DMS114 treated with DMSO at 0.1 percent for 48 hours (cell line): ENCODE data around the gene IGF2BP2.
A peak's percentile ranks its signal among the peaks of the same experiment; 100 is the strongest.
"Not testable (repeated sequence)": the region's sequence is repeated elsewhere in the genome, so short reads cannot be mapped to it uniquely, and the experiment has no call there.

Experiments used
- DNase-seq: peaks from one replicate; lab custom pipeline; 2025; ENCODE audit not compliant: unreplicated experiment; lab: John Stamatoyannopoulos, UW

The IGF2BP2 gene

DNA sequence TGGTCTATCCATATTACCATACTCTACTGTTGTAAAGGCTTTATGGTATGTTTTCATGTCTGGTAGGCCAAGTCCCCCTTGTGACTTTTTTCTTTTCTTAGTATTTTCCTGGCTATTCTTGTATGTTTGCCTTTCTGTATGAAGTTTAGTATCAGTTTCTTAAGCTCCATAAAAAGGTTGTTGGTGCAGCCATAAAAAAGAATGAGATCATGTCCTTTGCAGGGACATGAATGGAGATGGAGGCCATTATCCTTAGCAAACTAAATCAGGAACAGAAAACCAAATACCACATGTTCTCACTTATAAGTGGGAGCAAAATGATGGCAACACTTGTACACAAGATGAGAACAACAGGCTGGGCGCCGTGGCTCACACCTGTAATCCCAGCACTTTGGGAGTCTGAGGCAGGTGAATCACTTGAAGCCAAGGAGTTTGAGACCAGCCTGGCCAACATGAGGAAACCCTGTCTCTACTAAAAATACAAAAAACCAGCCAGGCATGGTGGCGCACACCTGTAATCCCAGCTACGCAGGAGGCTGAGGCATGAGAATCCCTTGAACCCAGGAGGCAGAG lies 13.7 kb upstream of the IGF2BP2 start:
- DNase-seq, result not testable (repeated sequence)

DNA sequence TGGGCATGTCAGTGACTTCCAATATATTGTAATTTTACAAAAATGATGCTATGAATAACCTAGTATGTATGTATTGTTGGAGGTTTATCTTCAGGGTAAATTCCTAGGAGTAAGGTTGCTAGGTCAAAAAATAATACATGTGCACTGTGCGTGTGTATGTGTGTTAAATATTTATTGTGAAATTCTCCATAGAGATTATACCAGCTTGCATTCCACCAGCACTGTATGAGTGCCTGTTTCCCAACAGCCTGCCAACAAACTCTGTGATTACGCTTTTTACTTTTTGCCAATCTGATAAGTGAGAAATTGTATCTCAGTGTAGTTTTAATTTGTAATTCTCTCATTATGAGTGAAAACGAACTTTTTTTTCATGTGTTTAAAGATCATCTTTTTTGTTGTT lies 12.6 kb upstream of the IGF2BP2 start:
- no peak for DNase-seq

DNA sequence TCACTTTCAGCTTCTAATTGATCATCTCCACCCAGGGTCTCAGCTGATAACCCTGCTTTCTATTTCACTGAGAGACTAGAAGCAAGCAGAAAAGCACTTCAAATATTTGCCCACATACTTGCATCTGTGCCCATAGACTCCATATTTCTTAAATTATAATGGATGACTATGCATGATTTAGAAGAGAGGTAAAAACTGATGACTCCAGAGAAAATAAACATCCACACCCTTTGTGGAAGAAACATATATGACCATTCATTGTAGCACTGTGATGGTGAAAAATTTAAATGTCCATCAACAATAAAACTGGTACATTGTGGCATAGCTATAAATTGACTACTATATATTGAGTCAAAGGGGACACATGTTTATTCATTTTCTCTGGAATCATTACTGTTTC lies 7.1 kb upstream of the IGF2BP2 start:
- DNase-seq, result no peak

DNA sequence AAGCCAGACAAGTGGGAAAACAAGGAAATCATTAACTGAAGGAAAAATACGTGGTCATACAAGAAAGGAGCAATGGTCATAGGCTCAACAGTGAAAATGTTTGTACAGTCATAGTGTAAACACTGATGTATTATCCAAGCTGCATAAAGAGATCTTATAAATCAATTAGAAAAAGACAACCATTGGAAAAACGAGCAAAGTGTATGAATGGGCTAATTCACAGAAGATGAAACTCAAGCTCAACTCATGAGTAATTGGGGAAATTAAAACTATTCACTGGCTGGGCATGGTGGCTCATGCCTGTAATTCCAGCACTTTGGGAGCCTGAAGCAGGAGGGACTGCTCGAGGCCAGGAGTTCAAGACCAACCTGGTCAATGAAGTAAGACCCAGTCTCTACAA lies 6.4 kb upstream of the IGF2BP2 start:
- DNase-seq, result no peak

DNA sequence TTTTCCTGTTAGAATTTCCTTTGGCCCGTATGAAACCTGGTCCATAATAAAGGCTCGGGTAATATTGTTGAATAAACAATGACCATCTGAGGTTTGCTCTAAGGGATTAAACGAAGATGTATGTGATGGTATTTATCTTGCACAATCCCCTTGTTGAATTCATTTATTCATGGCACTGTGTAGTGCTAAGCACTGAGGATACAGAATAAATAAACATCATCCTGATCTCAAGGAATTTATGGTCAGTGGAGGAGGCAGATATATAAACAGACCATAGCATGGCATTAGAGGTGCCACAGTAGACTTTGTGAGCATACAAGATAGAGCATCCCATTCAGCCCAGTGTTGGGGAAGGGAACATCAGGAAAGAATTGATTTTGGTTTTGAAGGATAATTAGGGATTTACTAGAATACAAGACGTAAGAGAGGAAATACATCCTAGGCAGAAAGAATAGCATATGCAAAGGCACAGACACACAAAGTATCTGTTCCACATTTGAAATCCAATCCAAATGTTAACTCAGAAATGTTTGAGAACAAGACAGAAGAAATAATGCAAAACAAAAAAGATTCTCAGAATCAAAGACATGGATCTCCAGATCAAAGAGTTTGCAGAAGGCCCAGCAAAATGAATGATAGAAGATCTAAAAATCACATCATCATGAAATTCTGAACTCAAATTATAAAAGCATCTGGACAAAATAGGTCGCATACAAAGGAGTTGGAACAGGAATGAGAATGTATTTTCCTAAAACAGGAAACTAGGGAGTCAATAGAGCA lies 5.4 kb upstream of the IGF2BP2 start:
- no peak for DNase-seq

DNA sequence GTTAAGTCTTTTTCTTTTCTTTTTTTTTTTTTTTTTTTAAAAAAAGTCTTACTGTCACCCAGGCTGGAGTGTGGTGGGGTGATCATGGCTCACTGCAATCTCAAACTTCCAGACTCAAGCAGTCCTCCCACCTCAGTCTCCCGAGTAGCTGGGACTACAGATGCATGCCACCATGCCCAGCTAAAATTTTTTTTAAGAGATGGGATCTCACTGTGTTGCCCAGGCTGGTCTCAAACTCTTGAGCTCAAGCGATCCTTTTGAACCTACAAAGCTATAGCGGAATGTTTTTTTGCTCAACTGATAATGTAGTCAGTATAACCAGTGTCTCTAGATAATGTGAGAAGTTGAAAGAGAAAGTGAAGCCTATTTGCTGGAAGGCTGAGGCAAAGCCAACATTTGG lies 3.9 kb upstream of the IGF2BP2 start:
- no peak for DNase-seq

DNA sequence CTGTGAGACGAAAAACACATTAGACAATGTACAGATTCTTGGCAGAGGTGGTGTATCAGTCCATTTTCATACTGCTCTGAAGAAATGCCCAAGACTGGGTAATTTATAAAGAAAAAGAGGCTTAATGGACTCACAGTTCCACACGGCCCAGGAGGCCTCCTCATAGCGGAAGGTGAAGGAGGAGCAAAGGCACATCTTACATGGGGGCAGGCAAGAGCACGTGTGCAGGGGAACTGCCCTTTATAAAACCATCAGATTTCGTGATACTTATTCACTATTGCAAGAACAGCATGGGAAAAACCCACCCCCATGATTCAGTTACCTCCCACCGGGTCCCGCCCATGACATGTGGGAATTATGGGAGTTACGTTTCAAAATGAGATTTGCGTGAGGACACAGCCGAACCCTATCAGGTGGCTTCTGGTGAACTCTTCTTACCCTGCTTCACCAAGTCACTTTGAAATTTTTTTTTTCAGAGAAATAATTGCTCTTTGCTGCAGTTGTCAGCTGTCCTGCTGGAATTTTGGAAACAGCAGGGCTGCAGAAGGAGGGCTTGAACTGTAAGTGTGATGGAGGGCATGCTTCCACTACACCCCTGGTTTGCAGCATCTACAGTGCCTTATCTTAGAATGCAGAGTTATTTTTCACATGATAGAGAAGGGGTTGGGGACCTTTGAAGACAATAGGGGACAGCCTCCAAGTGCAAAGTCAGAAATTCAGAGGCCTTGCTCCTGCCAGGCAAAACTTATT lies 2.9 kb upstream of the IGF2BP2 start:
- no peak for DNase-seq

DNA sequence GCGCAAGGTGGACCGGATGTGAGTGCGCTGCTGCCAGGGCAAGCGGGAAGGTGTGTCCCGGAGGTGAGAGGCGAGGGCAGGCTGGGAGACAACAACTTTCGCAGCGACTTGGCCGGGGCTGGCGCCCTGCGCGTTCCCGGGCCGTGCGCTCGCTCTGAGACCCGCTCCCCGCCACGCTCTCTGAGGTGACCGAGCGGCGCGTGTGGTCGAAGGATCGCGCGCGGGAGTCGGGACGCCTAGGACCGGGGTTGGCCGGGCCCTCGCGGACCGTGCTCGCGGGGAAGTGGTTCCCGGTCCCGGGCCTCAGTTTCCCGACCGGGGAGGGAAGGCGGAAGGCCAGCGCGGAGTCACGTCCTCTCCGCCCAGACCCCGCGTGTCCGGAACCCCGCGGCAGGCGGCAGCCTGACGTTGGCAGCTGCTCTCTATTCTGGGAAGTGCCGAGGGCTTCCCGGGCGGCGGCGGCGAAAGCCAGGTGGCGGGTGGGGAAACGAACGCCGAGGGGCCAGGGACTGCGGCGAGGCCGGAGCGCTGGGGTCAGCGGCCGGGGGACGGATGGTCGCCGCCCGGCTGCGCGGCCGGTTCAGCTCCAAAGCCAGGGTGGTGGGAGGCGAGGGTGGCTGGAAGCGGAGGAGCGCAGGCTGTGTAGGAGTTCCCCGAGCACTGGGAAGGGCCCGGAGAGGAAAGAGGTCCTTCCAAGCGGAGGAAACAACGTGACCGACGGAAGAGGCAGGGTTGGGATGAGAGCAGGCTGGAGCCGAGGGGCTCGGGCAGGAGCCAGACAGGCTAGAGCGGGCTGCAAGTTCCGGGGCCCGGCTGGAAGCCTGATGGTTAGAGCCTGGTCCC lies 1.0 kb upstream of the IGF2BP2 start:
- no peak for DNase-seq

DNA sequence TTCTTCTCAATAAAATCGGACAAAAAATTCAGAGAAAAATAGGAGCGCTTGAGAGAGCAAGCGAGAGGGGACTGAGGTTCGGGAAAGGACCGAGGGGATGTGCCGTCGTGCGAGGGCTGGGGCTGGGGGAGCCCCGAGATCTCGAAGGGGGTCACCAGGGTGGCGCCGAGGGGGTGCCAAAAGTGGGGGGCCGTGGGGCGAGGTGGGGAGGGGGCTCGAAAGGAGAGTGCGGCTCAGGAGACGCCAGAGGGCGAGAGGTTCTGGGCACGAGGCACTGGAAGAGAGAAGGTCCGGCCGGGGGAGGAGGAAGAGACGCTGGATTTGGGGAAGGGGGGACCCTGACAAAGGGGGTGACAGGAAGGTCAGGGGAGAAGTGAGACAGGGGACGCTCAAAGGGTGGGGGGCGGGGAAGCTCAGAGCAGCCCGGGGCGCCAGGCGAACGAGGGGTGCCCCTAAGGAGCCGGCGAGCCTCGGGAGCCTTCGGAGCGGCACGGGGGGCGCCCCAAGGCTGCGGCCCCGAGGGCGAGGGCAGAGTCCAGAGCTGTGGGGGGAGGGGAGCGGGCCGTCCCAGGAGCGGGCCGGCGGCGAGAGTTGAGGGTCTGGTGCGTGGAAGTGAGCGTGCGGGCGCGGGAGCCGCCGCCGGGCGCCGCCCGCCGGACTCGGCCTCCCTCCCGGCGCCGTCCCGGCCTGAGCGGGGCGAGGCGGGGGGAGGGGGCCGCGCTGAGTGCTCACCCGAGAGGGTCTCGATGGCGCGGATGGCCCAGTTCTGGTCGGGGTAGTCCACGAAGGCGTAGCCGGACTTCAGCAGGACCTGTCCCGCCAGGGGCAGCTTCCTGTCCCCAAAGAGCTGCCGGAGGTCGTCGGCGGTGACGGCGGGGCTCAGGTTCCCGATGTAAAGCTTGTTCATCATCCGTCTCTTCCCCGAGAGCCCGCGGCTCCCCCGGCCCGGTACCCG lies 514 bp downstream of the IGF2BP2 start:
- DNase-seq, result no peak

DNA sequence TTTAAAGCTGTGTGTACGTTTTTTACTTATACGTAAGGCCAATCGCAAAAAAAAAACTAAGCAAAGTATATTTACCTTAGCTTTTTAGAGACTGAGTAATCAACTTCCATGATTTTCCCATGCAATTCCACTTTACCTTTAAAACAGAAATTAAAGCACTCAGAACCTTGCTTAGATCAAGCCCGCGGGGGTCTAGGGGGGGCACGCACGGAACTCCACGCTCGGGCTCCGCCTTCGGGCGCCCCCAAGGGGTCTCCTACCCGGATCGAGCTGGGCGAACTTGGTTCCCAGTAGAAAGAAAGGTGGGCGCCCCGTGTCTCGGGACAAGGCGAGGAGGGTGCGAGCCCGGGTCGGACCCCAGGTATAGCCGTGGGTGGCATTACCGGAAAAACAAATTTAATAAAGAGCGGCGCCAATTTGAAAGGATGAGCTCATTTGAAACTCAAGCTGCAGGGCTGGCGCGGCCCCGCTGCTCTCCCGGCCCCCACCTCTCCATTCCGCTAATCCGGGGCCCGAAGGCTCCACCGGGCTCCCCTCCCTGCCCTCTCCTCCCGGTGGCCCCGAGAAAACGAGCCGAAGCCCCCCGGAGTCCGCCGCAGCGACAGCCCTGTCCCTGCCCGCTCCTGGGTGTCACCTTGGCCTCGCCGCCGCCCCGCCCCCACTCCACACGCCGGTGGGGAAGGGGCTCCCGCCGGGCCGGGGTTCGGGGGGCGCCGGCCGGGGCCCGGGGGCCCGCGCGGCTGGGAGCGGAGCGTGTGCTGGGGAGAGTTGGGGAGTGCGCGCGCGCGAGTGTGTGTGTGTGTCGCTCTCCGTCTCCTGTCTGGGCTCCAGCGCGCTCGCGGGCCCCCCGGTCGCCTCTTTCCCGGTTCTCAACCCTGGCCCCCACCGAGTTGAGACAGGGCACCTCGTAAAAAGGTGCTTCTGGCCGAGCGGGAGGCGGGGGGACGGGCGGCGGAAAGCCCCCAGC lies 1.5 kb downstream of the IGF2BP2 start:
- DNase-seq, result peak; percentile 50

DNA sequence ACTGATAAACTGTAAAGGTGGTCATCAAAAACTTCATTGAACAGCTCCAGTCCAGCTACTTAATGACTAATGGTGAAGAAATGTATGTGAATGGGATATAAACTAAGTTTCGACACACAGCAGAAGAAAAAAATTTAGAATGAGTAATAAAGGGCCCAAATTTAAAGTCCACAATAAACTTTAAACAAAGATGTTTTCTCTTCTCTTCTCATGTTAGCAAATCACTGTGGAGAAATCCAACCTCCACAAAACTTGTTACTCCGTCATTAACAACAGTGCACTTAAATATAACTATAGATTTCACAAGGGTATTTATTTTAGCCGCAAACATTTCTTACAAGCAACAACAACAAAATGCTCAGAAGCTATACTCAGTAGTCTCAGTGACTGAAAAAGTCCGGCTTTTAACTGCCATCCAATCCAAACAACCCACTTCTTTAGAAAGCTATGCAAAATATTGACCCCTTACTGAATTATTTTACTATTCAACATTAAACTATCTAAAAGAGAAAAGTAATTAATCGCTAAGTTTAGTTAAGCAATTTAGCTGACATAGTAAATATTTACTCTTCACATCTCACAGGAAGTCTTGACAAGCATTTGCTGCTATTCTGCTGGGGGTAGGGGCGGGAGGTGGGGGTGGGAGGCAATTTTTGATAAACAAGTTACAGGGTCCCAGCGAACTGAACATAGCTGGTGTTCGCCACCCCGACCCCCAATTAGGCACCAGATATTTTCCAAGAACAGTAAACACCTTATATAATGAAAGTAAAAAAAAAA lies 2.4 kb downstream of the IGF2BP2 start:
- DNase-seq, result peak; percentile 38

DNA sequence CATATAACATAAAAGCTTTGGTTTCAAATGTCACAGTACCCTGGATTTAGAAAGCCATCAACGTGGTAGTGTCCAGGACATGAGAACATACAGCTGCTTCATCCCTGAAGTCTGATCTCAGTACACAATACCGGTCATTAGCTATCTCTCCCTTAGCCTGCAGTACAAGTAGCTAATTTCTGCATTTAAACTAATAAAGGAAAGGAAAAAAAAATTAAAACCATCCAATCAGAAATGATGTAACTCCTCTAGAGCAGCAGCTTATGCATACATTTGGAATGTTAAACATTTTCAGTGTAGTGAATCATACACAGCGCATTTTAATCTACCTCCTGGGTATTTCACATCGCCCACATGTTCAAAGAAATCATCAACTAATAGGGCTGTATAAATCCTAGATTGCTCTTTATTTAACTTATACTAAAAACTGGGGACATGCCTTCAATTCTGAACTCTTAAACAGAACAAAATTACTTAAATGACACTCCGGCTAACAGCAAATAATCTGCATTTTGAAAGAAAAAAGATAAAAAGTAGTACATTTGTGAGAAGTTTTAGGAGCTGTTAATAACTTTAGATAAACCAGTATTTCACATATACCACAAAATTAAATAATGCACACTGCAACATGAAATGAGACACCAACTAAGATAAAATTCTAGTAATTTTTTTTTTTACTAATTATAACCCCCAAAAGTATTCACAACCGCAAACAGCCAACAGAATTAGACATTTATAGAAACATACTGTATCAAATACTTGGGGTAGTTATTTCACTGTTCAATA lies 3.7 kb downstream of the IGF2BP2 start:
- DNase-seq, result no peak

DNA sequence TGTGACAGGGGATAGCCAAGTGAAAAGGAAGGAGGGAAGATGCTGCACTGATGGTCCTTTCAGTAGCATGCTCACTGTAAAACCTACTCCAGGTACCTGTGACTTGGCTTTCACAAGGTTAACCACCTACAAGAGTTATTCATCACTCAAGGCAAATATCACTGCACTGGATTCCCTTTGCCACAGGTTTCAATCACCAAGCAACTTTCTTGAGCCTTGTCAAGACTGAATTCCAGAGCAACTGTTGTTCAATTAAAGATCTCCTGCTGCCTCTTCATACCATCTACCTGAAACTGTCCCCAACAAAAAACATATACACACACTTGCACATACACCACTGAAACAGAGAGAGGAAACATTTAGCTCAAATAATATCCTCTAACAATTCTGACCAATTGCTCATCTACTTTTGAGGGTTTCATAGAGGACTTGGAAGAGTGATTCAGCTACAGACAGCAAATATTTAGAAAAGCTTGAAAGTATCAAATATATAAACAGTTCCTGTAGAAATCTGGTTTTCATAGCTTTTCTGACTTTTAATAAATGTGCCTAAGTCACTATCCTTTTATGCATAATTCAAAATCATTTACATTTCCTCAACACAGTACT lies 6.5 kb downstream of the IGF2BP2 start:
- DNase-seq, result no peak

DNA sequence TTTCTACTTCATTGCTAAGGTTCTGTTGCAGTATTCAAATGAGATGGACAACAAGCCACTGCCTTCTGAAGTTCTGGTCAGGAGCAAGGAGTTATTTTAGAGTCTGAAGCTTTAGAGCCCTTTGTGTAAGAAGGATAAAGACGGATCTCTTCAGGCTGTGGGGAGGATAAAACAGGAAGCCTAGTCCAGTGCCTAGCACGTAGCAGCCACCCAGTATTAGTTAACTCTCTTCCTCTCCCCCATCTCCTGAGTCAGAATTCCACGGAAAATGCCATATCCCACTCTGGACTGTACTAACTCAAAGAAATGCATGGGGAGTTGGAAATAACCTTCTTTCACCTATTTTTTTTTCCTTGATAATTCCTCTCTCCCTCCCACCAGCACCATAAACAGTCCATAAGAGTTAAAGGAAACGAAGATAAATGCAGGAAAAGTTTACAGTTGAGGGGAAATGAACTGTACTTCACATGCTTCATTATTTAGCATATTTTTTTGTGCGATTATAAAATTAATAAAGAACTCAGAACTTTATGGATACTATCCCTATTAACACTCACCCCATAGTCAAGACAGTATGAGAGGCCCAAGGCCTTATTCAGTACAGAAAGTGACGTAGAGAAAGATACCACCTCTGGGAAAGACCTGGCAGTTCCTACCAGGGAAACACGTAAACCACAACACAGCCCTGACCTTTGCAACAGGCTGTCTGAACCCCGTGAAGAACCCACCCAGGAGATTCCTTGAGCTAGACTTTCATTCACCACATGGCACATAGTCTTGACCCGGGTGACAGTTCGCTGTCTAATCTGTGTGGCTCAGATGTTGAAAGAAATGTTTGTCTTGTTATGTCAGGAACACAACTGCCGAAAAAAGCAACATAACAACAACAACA lies 9.2 kb downstream of the IGF2BP2 start:
- DNase-seq, result no peak

DNA sequence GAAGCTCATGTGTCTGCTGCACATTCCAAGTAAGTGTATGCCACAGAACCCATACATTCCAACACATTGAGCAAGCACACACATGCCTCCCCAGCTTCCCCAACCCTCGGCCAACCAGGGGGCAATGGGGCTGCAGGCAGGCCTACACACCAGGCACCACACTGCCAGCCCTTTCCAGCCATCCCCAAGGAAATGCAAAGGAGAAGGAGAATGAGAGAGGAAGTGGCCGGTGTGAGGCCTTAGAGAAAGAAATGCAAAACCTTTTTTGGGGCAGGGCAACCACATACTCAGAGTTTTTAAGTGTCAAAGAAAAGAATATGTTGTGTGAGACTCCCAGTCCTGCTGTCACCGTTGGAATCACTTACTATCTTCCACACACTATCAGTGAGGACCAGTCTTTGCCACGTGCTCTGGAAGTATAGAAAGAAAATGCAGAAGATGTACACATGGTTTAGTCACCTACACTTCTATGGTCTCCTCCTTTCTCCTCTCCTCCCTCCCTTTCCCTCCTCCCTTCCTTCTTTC lies 11.1 kb downstream of the IGF2BP2 start:
- no peak for DNase-seq

DNA sequence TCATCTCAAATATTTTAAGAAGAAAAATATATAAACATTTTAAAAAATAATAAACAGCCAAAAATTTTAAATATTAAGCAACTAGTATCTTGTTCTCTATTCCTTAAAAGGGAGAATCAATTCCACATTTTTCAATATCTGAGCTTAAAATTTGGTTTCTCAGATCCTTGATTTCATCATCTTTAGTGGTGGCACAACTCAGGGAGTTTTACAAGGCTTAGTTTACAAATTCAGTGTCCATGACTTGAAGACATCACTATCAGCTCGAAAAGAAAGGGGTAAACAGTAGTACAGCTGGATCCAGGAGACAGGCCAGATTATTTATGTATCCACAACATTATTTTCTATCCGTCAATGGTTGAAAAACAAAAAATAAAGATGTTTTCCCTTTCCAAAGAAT lies 11.6 kb downstream of the IGF2BP2 start:
- DNase-seq, result no peak
